ENCODE data around the gene LRRC1. TPM values are rescaled to one million over a fixed set of nuclear protein-coding genes. Genes with fewer than 3 reads are reported as not detected.

Gene LRRC1
- total and polyA plus RNA-seq, 7 experiments from 2014 or later = 1.2 to 3.6 (median 2.0) TPM

- Histone ChIP-seq H3K27me3 (ENCODE audit: control insufficient read depth in 2 of 2, insufficient read depth in 2 of 2, low read length in 2 of 2) (no peaks in the 10 kb centered on the region), H3K9me3 (ENCODE audit: control insufficient read depth in 2 of 3, low read length in 3 of 3) (no peaks in the 10 kb centered on the region), H3K36me3 (ENCODE audit: control insufficient read depth in 2 of 3, insufficient read depth in 3 of 3, low read length in 3 of 3) (no peaks in the 10 kb centered on the region), H3K4me3 (ENCODE audit: low read length) (no peak overlapping the region), H3K4me1 (ENCODE audit: control insufficient read depth in 2 of 2, insufficient read depth in 2 of 2, low read length in 2 of 2) (no peaks in the 10 kb centered on the region), H3K27ac (ENCODE audit: low read depth, low read length) (no peak overlapping the region)
- no peaks in the 10 kb centered on the region for H3K9me3 Mint-ChIP-seq
- no peaks in the 10 kb centered on the region for H3K36me3 Mint-ChIP-seq
- H3K27me3 Mint-ChIP-seq = no peaks in the 10 kb centered on the region
- ATAC-seq (no peak), DNase-seq (no peak)
- ChIA-PET CTCF (no interaction called here), POLR2A (no interaction called here)
- H3K4me3 Mint-ChIP-seq = no peak overlapping the region
- H3K27ac Mint-ChIP-seq = no peak overlapping the region
- peaks cover 0 to 4% (median 0%) of the 10 kb centered on the region in 7 donors for H3K4me1 Mint-ChIP-seq
- intact Hi-C loops (cut with micrococcal nuclease) = no loop called here
These were observed 38.4 kb downstream of the LRRC1 start for GRCh38 chr6:53833155-53833554.

- Histone ChIP-seq H3K9me3 (ENCODE audit: control insufficient read depth in 2 of 3, low read length in 3 of 3) (no peaks in the 10 kb centered on the region), H3K36me3 (ENCODE audit: control insufficient read depth in 2 of 3, insufficient read depth in 3 of 3, low read length in 3 of 3) (no peaks in the 10 kb centered on the region), H3K4me3 (ENCODE audit: low read length) (no peak overlapping the region), H3K27me3 (ENCODE audit: control insufficient read depth in 2 of 2, insufficient read depth in 2 of 2, low read length in 2 of 2) (no peaks in the 10 kb centered on the region), H3K27ac (ENCODE audit: low read depth, low read length) (no peak overlapping the region), H3K4me1 (ENCODE audit: control insufficient read depth in 2 of 2, insufficient read depth in 2 of 2, low read length in 2 of 2) (no peaks in the 10 kb centered on the region)
- POLR2A ChIA-PET = no interaction called here
- Mint-ChIP-seq H3K27me3 (peaks cover 0 to 2% (median 0%) of the 10 kb centered on the region in 5 donors), H3K36me3 (no peaks in the 10 kb centered on the region), H3K27ac (no peak overlapping the region), H3K9me3 (no peaks in the 10 kb centered on the region), H3K4me3 (no peak overlapping the region), H3K4me1 (peaks cover 0 to 4% (median 0%) of the 10 kb centered on the region in 7 donors)
- DNase-seq = no peak
- CTCF ChIA-PET = no interaction called here
- intact Hi-C loops (cut with micrococcal nuclease) = no loop called here
- no peak for ATAC-seq
These were observed 39.3 kb downstream of the LRRC1 start for GRCh38 chr6:53834132-53834531.

- POLR2A ChIA-PET = no interaction called here
- no peak for DNase-seq
- Histone ChIP-seq H3K27ac (ENCODE audit: low read depth, low read length) (no peak overlapping the region), H3K36me3 (ENCODE audit: control insufficient read depth in 2 of 3, insufficient read depth in 3 of 3, low read length in 3 of 3) (no peaks in the 10 kb centered on the region), H3K9me3 (ENCODE audit: control insufficient read depth in 2 of 3, low read length in 3 of 3) (no peaks in the 10 kb centered on the region), H3K27me3 (ENCODE audit: control insufficient read depth in 2 of 2, insufficient read depth in 2 of 2, low read length in 2 of 2) (no peaks in the 10 kb centered on the region), H3K4me3 (ENCODE audit: low read length) (no peak overlapping the region), H3K4me1 (ENCODE audit: control insufficient read depth in 2 of 2, insufficient read depth in 2 of 2, low read length in 2 of 2) (no peaks in the 10 kb centered on the region)
- intact Hi-C loops (cut with micrococcal nuclease) = no loop called here
- no peak for ATAC-seq
- Mint-ChIP-seq H3K27ac (no peak overlapping the region), H3K27me3 (peaks cover 0 to 4% (median 0%) of the 10 kb centered on the region in 5 donors), H3K9me3 (peaks cover 0 to 14% (median 4%) of the 10 kb centered on the region in 11 donors), H3K36me3 (peaks cover 0 to 15% (median 7%) of the 10 kb centered on the region in 5 donors), H3K4me3 (no peak overlapping the region), H3K4me1 (peaks cover 0 to 3% (median 0%) of the 10 kb centered on the region in 7 donors)
- CTCF ChIA-PET = interaction anchor here (0.6 kb wide), 1 partner anchor 1023 kb away, joined by 4 read pairs; no protein-coding TSS in a partner anchor
These were observed 43.3 kb downstream of the LRRC1 start for GRCh38 chr6:53837865-53838769.

GRCh38 chr6:53840027-53840426 lies 45.2 kb downstream of the LRRC1 start:
- ChIA-PET CTCF (no interaction called here), POLR2A (no interaction called here)
- no peaks in the 10 kb centered on the region for H3K9me3 ChIP-seq (ENCODE audit: control insufficient read depth in 2 of 3, low read length in 3 of 3)
- intact Hi-C loops (cut with micrococcal nuclease) = no loop called here
- peaks cover 0 to 3% (median 0%) of the 10 kb centered on the region in 7 donors for H3K4me1 Mint-ChIP-seq
- no peak overlapping the region for H3K27ac ChIP-seq (ENCODE audit: low read depth, low read length)
- H3K4me3 ChIP-seq (ENCODE audit: low read length) = no peak overlapping the region
- DNase-seq (no peak), ATAC-seq (no peak)
- H3K27me3 Mint-ChIP-seq = peaks cover 0 to 4% (median 0%) of the 10 kb centered on the region in 5 donors
- H3K4me1 ChIP-seq (ENCODE audit: control insufficient read depth in 2 of 2, insufficient read depth in 2 of 2, low read length in 2 of 2) = no peaks in the 10 kb centered on the region
- H3K36me3 ChIP-seq (ENCODE audit: control insufficient read depth in 2 of 3, insufficient read depth in 3 of 3, low read length in 3 of 3) = no peaks in the 10 kb centered on the region
- no peak overlapping the region for H3K4me3 Mint-ChIP-seq
- peaks cover 0 to 14% (median 4%) of the 10 kb centered on the region in 11 donors for H3K9me3 Mint-ChIP-seq
- peaks cover 0 to 19% (median 11%) of the 10 kb centered on the region in 5 donors for H3K36me3 Mint-ChIP-seq
- no peak overlapping the region for H3K27ac Mint-ChIP-seq
- no peaks in the 10 kb centered on the region for H3K27me3 ChIP-seq (ENCODE audit: control insufficient read depth in 2 of 2, insufficient read depth in 2 of 2, low read length in 2 of 2)

- H3K27ac Mint-ChIP-seq = no peak overlapping the region
- peaks cover 0 to under 1% (median 0%) of the 10 kb centered on the region in 5 donors for H3K27me3 Mint-ChIP-seq
- no peak overlapping the region for H3K4me3 Mint-ChIP-seq
- no peak overlapping the region for H3K27ac ChIP-seq (ENCODE audit: low read depth, low read length)
- DNase-seq (no peak), ATAC-seq (no peak)
- intact Hi-C loops (cut with micrococcal nuclease) = no loop called here
- H3K9me3 Mint-ChIP-seq = peaks cover 0 to 5% (median under 1%) of the 10 kb centered on the region in 11 donors
- peaks cover 0 to 4% (median 0%) of the 10 kb centered on the region in 7 donors for H3K4me1 Mint-ChIP-seq
- H3K27me3 ChIP-seq (ENCODE audit: control insufficient read depth in 2 of 2, insufficient read depth in 2 of 2, low read length in 2 of 2) = no peaks in the 10 kb centered on the region
- peaks cover 0 to 22% (median 7%) of the 10 kb centered on the region in 5 donors for H3K36me3 Mint-ChIP-seq
- no peak overlapping the region for H3K4me3 ChIP-seq (ENCODE audit: low read length)
- POLR2A ChIA-PET = no interaction called here
- CTCF ChIA-PET = no interaction called here
- H3K4me1 ChIP-seq (ENCODE audit: control insufficient read depth in 2 of 2, insufficient read depth in 2 of 2, low read length in 2 of 2) = no peaks in the 10 kb centered on the region
- no peaks in the 10 kb centered on the region for H3K36me3 ChIP-seq (ENCODE audit: control insufficient read depth in 2 of 3, insufficient read depth in 3 of 3, low read length in 3 of 3)
- no peaks in the 10 kb centered on the region for H3K9me3 ChIP-seq (ENCODE audit: control insufficient read depth in 2 of 3, low read length in 3 of 3)
These were observed 50.7 kb downstream of the LRRC1 start for GRCh38 chr6:53845280-53846195.

GRCh38 chr6:53846250-53846649 lies 51.4 kb downstream of the LRRC1 start:
- Histone ChIP-seq H3K27me3 (ENCODE audit: control insufficient read depth in 2 of 2, insufficient read depth in 2 of 2, low read length in 2 of 2) (no peaks in the 10 kb centered on the region), H3K4me1 (ENCODE audit: control insufficient read depth in 2 of 2, insufficient read depth in 2 of 2, low read length in 2 of 2) (no peaks in the 10 kb centered on the region), H3K9me3 (ENCODE audit: control insufficient read depth in 2 of 3, low read length in 3 of 3) (no peaks in the 10 kb centered on the region), H3K4me3 (ENCODE audit: low read length) (no peak overlapping the region), H3K36me3 (ENCODE audit: control insufficient read depth in 2 of 3, insufficient read depth in 3 of 3, low read length in 3 of 3) (no peaks in the 10 kb centered on the region), H3K27ac (ENCODE audit: low read depth, low read length) (no peak overlapping the region)
- no peak overlapping the region for H3K27ac Mint-ChIP-seq
- DNase-seq (no peak), ATAC-seq (no peak)
- H3K4me3 Mint-ChIP-seq = no peak overlapping the region
- intact Hi-C loops (cut with micrococcal nuclease) = no loop called here
- H3K27me3 Mint-ChIP-seq = no peaks in the 10 kb centered on the region
- ChIA-PET POLR2A (no interaction called here), CTCF (no interaction called here)
- peaks cover 0 to 1% (median 0%) of the 10 kb centered on the region in 11 donors for H3K9me3 Mint-ChIP-seq
- H3K36me3 Mint-ChIP-seq = peaks cover 0 to 19% (median 4%) of the 10 kb centered on the region in 5 donors
- peaks cover 0 to 5% (median 0%) of the 10 kb centered on the region in 7 donors for H3K4me1 Mint-ChIP-seq

Measured in naive thymus-derived CD4-positive, alpha-beta T cell (primary cell).